Gastrocnemius medialis (tissue), 4 donors: ENCODE data around the gene GALNT10. TPM values are rescaled to one million over a fixed set of nuclear protein-coding genes. Genes with fewer than 3 reads are reported as not detected.

Experiments
- ATAC-seq, 2 donors: fragments of 150-250 bp; one replicate each; pipeline ENCODE4 v1.9.1; 2016
- DNase-seq, 2 donors: peaks; one replicate each; pipeline ENCODE4 v3.0.0-alpha.2; 2019
- H3K27ac ChIP-seq, 4 donors: fragments of 200-600 bp; sonication (generic); 1 replicate in 1 of 4; 2 replicates in 3 of 4; pipeline ENCODE4 v1.5.1; 2016 to 2018; ENCODE audit warnings: mild to moderate bottlenecking in 2 of 4, moderate library complexity in 1 of 4
- H3K27me3 ChIP-seq, 3 donors: fragments of 200-600 bp; sonication (generic) in 2 of 3; 1 replicate in 1 of 3; 2 replicates in 2 of 3; pipeline versions ENCODE4 v1.5.1 to v1.6.0; 2016 to 2019; ENCODE audit warnings: mild to moderate bottlenecking in 1 of 3, moderate library complexity in 1 of 3
- H3K36me3 ChIP-seq, 2 donors: fragments of 200-600 bp; sonication (generic) in 1 of 2; one replicate each; pipeline ENCODE4 v1.5.1; 2017 to 2018
- H3K4me1 ChIP-seq, 2 donors: fragments of 200-600 bp; sonication (generic) in 1 of 2; one replicate each; pipeline ENCODE4 v1.5.1; 2016 to 2017; ENCODE audit warnings: mild to moderate bottlenecking in 2 of 2
- H3K4me3 ChIP-seq, 4 donors: fragments of 200-600 bp; sonication (generic) in 3 of 4; 1 replicate in 1 of 4; 2 replicates in 3 of 4; pipeline ENCODE4 v1.5.1; 2016 to 2019; ENCODE audit warnings: mild to moderate bottlenecking in 2 of 4
- H3K9me3 ChIP-seq, 3 donors: fragments of 200-600 bp; sonication (generic) in 2 of 3; 1 replicate in 1 of 3; 2 replicates in 2 of 3; pipeline ENCODE4 v1.5.1; 2016 to 2019
- CTCF ChIP-seq, 5 experiments: fragments of 450-650 bp in 3 of 5; fragments of 200-600 bp in 2 of 5; sonication (generic) in 2 of 5; IDR thresholded peaks in 4 of 5; conservative IDR thresholded peaks in 1 of 5; 1 replicate in 4 of 5; 2 replicates in 1 of 5; pipeline ENCODE4 v1.5.1; 2016 to 2019; ENCODE audit warnings: antibody characterized with exemption in 5 of 5, mild to moderate bottlenecking in 3 of 5, moderate library complexity in 3 of 5
- POLR2A ChIP-seq, 2 donors: fragments of 450-650 bp; IDR thresholded peaks; one replicate each; pipeline ENCODE4 v1.6.1; 2017; ENCODE audit warnings: antibody characterized with exemption in 2 of 2, mild to moderate bottlenecking in 2 of 2, moderate library complexity in 2 of 2
- in situ Hi-C, 4 donors: fragments of 200-750 bp; cut with MboI; loops; one replicate each; pipeline versions ENCODE4 v1.15.0 to v1.8.0; 2017; ENCODE audit warnings: low sequenced_read_pairs in 4 of 4
- intact Hi-C: fragments of 100-400 bp; cut with DNase I; formaldehyde crosslinking; loops from one replicate; pipeline ENCODE4 v1.15.1; 2023; ENCODE audit warnings: low total_unique reads
- total RNA-seq, 4 donors: library from RNA; depleted of rRNA; stranded (reverse); fragments of >200 nt; gene quantifications; one replicate each; pipeline versions ENCODE4 v1.1.0 to v1.2.3, GENCODE V29; 2016

Gene GALNT10
- total RNA-seq, 4 donors from 2014 or later: 6.1 to 9.9 (median 6.4) TPM

- in situ Hi-C loops: no loop called here
- Histone ChIP-seq H3K27me3 (no peaks in the 10 kb centered on the region), H3K4me1 (no peaks in the 10 kb centered on the region), H3K4me3 (no peak overlapping the region), H3K9me3 (no peaks in the 10 kb centered on the region), H3K27ac (no peak overlapping the region), H3K36me3 (no peaks in the 10 kb centered on the region)
- TF ChIP-seq POLR2A (IDR thresholded peaks at IDR 0.05) (no peak), CTCF (IDR thresholded peaks at IDR 0.05 in 4 of 5, conservative IDR thresholded peaks at IDR 0.05 in 1 of 5) (no peak)
- intact Hi-C loops: no loop called here
- DNase-seq (no peak), ATAC-seq (no peak)
Observed at GRCh38 chr5:154165886-154166285, 24.6 kb upstream of the GALNT10 start.

GRCh38 chr5:154166901-154167791 lies 23.4 kb upstream of the GALNT10 start:
- no peak overlapping the region for H3K27ac ChIP-seq
- DNase-seq (no peak), ATAC-seq (no peak)
- H3K36me3 ChIP-seq: no peaks in the 10 kb centered on the region
- in situ Hi-C loops (no loop called here), intact Hi-C loops (no loop called here)
- H3K27me3 ChIP-seq: no peaks in the 10 kb centered on the region
- no peaks in the 10 kb centered on the region for H3K9me3 ChIP-seq
- no peak overlapping the region for H3K4me3 ChIP-seq
- no peaks in the 10 kb centered on the region for H3K4me1 ChIP-seq
- TF ChIP-seq CTCF (IDR thresholded peaks at IDR 0.05 in 4 of 5, conservative IDR thresholded peaks at IDR 0.05 in 1 of 5): no peak
- no peak for TF ChIP-seq POLR2A (IDR thresholded peaks at IDR 0.05)

GRCh38 chr5:154168395-154168794 lies 22.1 kb upstream of the GALNT10 start:
- no peak overlapping the region for H3K27ac ChIP-seq
- no peak overlapping the region for H3K4me3 ChIP-seq
- no peaks in the 10 kb centered on the region for H3K4me1 ChIP-seq
- in situ Hi-C loops (no loop called here), intact Hi-C loops (no loop called here)
- H3K36me3 ChIP-seq: no peaks in the 10 kb centered on the region
- TF ChIP-seq CTCF (IDR thresholded peaks at IDR 0.05 in 4 of 5, conservative IDR thresholded peaks at IDR 0.05 in 1 of 5) (no peak), POLR2A (IDR thresholded peaks at IDR 0.05) (no peak)
- no peaks in the 10 kb centered on the region for H3K9me3 ChIP-seq
- DNase-seq (no peak), ATAC-seq (peak in 1 of 2 donors; percentile 42)
- no peaks in the 10 kb centered on the region for H3K27me3 ChIP-seq

DNA sequence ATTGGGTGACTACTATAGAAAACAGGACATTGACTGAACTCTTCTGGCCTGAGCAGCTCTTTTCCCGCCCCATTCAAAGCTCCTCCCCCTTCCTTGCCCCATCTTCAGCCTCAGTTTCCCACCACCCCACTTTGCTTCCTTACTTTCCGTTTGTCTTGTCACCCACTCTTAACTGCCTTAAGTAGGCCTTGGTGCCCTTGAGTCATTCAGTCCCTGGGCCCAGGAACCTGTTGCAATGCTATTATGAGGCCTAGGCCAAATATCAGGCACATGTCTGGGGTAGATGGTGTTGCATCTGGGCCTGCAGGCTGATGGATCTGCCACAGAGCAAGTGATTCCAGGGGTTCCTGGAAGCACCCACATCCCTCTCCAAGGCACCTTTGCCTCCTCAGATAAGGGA lies 17.7 kb upstream of the GALNT10 start:
- no peaks in the 10 kb centered on the region for H3K36me3 ChIP-seq
- no peaks in the 10 kb centered on the region for H3K4me1 ChIP-seq
- intact Hi-C loops: no loop called here
- no peaks in the 10 kb centered on the region for H3K9me3 ChIP-seq
- TF ChIP-seq CTCF (IDR thresholded peaks at IDR 0.05 in 4 of 5, conservative IDR thresholded peaks at IDR 0.05 in 1 of 5) (no peak), POLR2A (IDR thresholded peaks at IDR 0.05) (no peak)
- no peak for DNase-seq
- in situ Hi-C loops: no loop called here
- no peak overlapping the region for H3K27ac ChIP-seq
- ATAC-seq: no peak
- H3K27me3 ChIP-seq: no peaks in the 10 kb centered on the region
- H3K4me3 ChIP-seq: no peak overlapping the region
